ENCODE measurements around the gene TCF12.
A peak's percentile ranks its signal among the peaks of the same experiment; 100 is the strongest.

TCF12 gene

GRCh38 chr15:57272771-57273357 lies 354.4 kb downstream of the TCF12 start:
- DNase-seq, result no peak

DNA sequence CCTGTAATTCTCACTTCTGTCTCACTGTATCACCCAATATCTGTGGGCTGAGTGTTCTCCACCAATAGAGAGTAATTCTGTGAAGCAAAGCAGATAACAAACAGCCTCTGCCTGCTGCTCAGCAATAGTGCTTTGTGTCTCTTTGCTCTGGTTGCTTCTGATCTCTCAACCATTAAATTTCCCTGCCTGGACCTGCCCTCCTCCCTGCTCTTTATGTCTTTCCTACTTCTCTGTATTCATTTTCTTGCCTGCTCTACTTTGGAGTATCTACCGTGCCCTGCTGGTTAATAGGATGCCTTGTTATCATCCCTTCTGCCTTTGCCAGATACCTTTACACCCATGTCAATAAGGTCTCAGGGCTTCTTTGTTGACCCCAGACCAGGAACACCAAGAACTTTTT lies 355.0 kb downstream of the TCF12 start:
- DNase-seq, result no peak

DNA sequence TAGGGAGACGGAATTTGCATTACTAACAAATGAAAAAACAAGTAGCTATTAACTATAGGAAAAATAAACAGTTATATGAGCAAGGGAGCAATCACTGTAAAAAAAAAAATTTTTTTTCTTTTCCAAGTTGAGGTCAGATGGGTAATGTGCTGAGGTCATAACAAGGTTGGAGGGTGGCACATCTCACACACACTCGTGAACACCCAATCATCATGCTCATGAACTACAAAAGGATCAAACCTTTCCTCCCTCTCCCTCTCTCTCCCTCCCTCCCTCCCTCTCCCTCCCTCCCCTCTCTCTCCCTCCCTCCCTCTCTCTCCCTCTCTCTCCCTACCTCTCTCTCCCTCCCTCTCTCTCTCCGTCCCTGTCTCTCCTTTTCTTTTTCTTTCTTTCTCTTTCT lies 360.0 kb downstream of the TCF12 start:
- no peak for DNase-seq

- no peak for DNase-seq
Measured at GRCh38 chr15:57280464-57280863, 362.0 kb downstream of the TCF12 start.

- no peak for DNase-seq
Measured at GRCh38 chr15:57281321-57281720, 362.9 kb downstream of the TCF12 start.

DNA sequence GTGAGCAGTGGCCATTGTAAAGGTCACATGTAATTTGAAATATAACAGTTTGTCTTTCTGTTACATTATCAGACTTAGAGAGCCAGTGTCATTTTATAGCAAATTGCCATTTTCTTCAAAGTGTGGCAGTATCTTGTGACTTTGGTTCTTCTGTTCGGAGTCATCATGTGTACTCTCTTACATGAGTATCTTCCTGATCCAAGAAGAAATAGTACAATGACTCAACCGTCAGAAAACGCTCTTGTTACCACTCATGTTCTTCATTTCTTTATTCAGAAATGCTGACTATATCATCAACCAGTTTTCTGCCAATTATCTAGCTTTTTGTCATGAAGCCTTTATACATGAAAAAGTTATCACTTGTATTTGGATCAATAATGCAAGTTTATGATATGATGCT lies 364.2 kb downstream of the TCF12 start:
- no peak for DNase-seq

- no peak for DNase-seq
Measured at GRCh38 chr15:57283774-57284503, 365.5 kb downstream of the TCF12 start.

DNA sequence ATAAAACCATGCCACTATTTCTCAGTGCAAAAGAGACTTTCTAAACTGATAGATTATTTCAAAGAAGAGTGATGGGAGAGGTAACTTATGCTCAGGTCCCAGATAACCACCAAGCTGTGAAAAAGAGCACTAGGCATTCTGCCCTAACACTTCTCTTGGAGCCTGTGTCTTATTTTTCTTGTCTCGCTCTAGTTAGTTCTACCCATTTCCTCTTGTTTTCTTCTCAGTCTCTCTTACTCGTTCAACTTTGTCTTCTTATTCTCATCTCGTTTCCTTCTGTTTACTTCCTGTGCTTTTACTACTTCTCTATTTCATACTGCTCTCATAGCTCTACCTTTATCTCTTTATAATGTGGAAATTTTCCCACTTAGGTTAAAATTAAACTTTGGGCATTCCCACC lies 366.1 kb downstream of the TCF12 start:
- no peak for DNase-seq

GRCh38 chr15:57285386-57285785 lies 366.9 kb downstream of the TCF12 start:
- DNase-seq, result no peak

GRCh38 chr15:57286446-57287122 lies 368.1 kb downstream of the TCF12 start:
- DNase-seq, result no peak

DNA sequence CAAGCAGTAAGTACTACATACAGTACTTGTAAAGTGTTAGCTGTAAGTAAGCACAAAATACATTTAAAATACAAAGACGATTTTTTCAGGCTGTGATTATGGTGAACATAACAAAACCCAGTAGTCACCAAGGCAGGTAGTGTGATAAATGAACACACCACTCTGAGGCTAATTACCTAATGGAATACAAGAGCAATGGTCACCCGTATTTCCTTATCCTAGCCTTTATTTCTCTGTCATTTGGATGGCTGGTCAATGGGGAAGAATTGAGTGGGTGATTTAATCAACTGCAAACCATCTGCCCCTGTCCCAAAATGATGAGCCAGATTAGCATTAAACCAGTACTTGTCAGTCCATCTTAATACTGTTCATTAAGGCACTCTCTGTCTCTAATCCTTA lies 368.7 kb downstream of the TCF12 start:
- DNase-seq, result no peak

DNA sequence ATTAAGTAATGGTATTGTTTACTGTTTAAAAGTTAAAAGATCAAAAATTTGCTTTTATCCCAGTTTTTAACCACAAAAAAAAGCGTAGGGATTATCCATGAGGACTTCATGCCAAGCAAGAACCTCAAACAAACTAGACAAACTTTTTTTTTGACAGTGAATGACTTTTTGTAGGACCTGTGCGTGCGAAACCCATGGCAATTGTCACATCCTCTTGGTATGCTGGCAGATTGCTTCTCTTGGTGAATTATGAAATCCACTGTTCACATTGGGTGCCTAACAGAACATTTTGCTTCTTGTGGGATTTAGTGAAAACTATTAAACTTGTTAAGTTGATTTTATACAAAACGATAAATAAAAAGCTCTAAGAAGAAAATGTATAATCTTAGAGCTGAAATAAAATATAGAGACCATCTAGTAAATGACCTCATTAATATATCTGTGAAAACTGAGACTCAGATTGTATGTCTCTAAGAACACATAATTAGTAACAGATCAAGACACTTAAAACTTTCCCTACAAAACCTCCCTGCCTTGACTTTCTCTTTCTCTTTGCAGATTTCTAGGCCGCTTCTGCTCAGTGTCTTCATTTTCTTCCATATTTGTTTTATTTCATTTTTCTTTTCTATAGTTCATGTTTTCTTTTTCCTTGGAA lies 370.6 kb downstream of the TCF12 start:
- no peak for DNase-seq

DNA sequence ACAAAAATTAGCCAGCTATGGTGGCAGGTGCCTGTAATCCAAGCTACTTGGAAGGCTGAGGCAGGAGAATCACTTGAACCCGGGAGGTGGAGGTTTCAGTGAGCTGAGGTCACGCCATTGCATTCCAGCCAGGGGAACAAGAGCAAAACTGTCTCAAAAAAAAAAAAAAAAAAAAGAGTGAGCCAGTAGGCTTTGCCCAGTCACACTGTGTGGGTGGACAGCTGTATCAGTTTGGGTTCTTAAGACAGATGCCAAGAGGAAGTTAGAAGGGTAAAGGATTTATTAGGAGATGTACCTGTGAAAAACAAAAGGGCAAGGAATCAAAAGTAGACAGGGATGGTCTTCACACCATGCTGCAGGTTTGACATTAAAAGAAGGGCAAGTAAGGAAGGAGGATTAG lies 371.7 kb downstream of the TCF12 start:
- no peak for DNase-seq

GRCh38 chr15:57290826-57291225 lies 372.4 kb downstream of the TCF12 start:
- no peak for DNase-seq

DNA sequence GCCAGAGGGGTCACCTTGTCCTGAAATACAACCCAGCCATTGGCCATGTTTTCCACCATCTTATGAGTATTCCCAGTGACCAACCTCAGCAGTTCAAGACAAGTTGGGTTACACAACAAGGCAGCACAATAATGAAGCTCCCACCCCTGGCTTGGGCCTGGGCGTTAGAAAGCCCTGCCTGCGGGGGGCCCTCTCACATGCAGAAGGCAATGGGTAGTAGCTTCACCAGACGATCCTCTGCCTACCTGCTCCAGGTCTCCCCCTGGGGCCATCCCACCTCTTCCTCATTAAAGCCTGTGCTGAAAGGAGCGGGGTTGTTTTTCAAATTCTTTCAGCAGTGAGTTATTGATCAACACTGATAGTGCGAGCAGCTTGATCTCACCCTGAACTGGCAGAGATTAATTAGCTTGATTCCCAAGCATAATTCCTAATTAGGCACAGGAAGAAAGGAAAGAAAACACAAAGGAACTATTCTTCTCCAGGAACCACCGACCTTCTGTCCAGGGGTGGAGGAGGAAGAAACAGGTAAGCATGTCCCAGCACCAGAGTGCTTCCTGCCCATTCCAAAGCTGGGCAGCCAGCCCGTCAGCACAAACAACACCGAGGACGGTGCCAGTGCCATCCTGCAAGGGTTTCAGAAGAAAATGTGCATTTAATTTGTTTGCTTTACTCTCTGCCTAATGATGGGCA lies 378.2 kb downstream of the TCF12 start:
- no peak for DNase-seq

DNA sequence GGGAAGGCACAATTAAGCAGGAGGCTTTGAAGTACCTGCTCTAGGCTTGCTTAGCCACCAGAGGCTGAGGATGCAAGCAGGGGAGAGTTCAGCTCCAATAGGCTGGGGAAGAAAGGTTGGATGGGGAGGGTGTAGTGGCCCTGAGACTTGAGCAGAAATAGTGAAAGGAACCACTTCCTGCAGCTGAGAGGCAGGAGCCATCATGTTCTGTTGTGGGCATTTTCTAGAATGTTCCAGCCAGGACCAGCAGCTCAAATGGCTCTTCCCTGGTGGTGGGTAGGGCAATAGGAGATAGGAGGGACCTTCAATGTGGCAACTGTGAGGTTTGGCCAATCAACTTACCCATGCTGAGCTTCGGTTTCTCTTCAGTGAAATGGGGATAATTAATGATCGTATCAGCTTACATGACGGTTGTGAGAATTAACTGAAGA lies 378.7 kb downstream of the TCF12 start:
- DNase-seq, result no peak

- DNase-seq, result no peak
Measured at GRCh38 chr15:57297630-57298029, 379.2 kb downstream of the TCF12 start.

DNA sequence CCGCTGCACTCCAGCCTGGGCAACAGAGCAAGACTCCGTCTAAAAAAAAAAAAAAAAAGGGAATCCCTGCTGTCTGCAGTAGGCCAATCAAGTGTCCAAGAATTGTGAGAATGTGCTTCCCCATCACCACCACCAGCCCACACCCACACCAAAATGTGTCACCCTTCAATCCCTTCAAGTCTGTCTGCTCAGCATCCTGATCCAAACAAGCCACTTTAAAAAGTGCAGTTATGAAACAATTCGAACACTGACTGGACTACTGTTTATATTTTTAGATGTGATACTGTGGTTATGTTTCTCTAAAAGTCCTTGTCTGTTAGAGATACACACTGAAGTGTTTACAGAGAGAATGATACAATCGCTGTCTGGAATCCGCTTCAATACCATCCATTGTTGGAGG lies 379.8 kb downstream of the TCF12 start:
- DNase-seq, result no peak

DNA sequence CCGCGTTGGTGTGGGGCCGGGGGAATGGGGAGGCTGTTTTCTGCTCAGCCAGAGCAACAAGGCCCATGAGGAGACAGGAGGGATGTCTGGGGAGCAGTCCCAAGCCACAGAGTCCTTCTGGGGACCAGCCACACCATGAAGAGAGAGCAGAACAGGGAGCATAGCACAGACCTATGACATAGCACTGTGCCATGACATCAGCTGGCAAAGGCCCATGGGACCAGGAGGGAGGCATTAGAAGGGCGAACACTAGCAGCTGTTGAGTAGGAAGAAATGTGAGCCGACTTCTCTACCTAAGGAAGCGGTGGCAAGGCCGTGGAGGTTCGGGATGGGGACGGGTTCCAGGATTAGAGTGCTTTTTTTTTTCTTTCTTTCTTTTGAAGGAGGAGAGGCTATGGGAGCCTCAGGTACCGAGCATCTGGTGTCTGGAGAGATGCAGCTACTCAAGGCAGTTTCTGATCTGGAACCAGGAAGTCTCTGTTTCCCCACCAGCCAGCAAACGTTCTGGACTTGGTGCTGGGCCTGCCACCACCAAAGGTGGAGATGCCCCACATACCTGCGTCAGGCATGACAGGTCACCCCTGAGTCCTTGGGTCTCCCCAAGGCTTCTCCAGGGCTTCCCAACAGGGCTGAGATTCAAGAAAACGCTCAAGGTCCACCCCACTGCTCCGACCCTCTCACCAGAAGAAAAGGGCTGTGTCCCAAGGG lies 380.6 kb downstream of the TCF12 start:
- peak; percentile 49 for DNase-seq

DNA sequence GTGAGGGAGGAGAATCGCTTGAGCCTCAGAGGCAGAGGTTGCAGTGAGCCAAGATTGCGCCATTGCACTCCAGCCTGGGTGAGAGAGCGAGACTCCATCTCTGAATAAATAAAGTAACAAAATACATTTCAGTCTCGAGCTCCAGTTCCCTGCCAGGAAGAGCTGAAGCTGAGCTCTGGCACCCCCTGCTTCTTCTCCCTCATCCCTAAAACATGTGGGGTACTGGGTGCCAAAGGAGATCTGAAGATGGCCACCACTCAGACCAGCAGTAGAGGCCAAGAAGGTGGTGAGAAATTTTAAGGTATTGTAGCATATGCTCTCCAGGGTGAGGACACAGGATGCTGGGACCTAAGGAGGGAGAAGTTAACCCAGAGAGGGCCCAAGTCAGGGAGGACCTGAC lies 382.9 kb downstream of the TCF12 start:
- DNase-seq, result no peak

DNA sequence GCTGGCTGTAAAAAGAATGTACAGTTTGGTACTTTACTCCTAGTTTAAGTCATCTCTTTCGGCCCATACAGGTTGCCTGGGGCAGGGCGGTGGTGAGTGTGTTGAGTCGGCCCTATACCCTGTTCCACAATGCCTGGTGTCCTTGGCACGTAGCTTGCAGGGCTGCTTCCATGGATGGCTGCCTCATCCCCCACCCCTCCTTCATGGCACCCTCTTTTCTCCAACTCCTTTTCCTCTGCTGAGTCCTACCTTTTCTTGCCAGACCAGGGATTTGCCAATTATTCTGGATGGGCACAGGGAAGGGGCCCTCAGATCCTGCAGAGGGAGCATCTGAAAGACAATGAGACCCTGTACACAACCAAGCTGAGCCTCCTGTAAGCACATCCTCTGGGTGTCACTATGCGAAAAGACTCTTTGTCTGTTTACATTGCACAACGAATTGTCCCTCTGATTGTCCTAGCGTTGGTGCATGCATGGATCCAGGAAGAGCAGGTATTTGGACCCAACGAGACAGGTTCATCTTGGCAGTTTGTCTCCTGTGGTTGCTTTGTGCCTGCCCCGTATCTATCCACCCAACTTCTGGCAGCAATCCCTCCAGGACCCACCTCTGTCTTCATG lies 384.3 kb downstream of the TCF12 start:
- no peak for DNase-seq

DNA sequence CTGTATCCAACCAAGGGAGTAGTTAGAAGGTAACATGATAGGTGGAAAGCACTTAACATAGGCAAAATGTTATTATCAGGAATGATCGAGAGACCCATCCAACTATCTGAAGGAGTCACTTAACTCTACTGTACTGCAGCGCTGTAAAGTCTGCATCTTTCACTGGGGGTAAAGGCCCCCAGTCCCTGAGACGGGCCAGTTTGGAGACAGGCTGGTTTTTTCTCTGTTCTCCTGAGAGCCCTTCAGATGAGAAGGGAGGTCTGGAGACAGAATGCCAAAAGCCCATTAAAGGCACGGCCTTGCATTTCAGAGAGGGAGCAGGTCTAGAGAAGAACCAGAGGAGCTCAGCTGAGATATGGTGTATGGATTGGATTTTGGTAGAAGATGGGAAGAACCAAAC lies 386.6 kb downstream of the TCF12 start:
- no peak for DNase-seq
